ENCODE results near the gene DAB1. TPM values are rescaled to one million over a fixed set of nuclear protein-coding genes. Genes with fewer than 3 reads are reported as not detected.

DAB1 gene
- total and polyA plus RNA-seq, 10 of the 15 experiments (the other 5 are each of a cell fraction or from before 2014, with no cell fraction given): 0.02 to 0.10 (median 0.03) TPM; not detected in 5

DNA sequence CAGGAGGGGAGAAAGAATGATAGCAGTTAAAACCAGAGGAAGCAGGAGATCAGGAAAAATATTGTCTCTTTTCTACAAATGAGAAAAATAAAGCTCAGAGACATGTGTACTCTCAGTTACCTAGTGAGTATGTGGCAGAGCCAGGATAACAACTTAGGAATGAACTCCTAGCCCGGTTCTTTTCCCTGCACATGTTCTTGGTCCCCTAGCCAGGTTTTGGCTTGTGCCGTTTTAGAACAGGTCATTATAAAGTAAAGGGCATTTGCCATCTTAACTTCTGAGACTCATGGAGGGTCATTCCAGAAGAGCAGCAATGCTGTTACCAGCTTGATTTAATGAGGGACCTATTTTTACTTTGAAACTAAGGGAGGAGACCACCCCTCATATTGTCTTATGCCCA lies 48.1 kb upstream of the DAB1 start (continued):
- TF ChIP-seq ELK1 (IDR thresholded peaks at IDR 0.05; ENCODE audit: low read depth, low read length) (no peak), CBFB (IDR thresholded peaks at IDR 0.05; ENCODE audit: low read depth) (no peak)

GRCh38 chr1:57470036-57470435 lies 46.2 kb upstream of the DAB1 start:
- in situ Hi-C loops (cut with MboI): no loop called here
- TF ChIP-seq NFXL1 (IDR thresholded peaks at IDR 0.05; ENCODE audit: borderline replicate concordance): no peak
- TF ChIP-seq GABPA (IDR thresholded peaks at IDR 0.05; ENCODE audit: low read depth): no peak
- TF ChIP-seq, protein P1, sequence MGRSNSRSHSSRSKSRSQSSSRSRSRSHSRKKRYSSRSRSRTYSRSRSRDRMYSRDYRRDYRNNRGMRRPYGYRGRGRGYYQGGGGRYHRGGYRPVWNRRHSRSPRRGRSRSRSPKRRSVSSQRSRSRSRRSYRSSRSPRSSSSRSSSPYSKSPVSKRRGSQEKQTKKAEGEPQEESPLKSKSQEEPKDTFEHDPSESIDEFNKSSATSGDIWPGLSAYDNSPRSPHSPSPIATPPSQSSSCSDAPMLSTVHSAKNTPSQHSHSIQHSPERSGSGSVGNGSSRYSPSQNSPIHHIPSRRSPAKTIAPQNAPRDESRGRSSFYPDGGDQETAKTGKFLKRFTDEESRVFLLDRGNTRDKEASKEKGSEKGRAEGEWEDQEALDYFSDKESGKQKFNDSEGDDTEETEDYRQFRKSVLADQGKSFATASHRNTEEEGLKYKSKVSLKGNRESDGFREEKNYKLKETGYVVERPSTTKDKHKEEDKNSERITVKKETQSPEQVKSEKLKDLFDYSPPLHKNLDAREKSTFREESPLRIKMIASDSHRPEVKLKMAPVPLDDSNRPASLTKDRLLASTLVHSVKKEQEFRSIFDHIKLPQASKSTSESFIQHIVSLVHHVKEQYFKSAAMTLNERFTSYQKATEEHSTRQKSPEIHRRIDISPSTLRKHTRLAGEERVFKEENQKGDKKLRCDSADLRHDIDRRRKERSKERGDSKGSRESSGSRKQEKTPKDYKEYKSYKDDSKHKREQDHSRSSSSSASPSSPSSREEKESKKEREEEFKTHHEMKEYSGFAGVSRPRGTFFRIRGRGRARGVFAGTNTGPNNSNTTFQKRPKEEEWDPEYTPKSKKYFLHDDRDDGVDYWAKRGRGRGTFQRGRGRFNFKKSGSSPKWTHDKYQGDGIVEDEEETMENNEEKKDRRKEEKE (IDR thresholded peaks at IDR 0.05): no peak
- no peak for TF ChIP-seq MAX (IDR thresholded peaks at IDR 0.05; ENCODE audit: low read depth, low read length)
- TF ChIP-seq RAD51 (IDR thresholded peaks at IDR 0.05): no peak
- no peak for TF ChIP-seq BRCA1 (IDR thresholded peaks at IDR 0.05; ENCODE audit: low read depth, low read length)
- TF ChIP-seq MTA2 (IDR thresholded peaks at IDR 0.05; ENCODE audit: low read depth): no peak
- TF ChIP-seq KLF5 (IDR thresholded peaks at IDR 0.05; ENCODE audit: partially characterized antibody): no peak
- TF ChIP-seq, protein P2, sequence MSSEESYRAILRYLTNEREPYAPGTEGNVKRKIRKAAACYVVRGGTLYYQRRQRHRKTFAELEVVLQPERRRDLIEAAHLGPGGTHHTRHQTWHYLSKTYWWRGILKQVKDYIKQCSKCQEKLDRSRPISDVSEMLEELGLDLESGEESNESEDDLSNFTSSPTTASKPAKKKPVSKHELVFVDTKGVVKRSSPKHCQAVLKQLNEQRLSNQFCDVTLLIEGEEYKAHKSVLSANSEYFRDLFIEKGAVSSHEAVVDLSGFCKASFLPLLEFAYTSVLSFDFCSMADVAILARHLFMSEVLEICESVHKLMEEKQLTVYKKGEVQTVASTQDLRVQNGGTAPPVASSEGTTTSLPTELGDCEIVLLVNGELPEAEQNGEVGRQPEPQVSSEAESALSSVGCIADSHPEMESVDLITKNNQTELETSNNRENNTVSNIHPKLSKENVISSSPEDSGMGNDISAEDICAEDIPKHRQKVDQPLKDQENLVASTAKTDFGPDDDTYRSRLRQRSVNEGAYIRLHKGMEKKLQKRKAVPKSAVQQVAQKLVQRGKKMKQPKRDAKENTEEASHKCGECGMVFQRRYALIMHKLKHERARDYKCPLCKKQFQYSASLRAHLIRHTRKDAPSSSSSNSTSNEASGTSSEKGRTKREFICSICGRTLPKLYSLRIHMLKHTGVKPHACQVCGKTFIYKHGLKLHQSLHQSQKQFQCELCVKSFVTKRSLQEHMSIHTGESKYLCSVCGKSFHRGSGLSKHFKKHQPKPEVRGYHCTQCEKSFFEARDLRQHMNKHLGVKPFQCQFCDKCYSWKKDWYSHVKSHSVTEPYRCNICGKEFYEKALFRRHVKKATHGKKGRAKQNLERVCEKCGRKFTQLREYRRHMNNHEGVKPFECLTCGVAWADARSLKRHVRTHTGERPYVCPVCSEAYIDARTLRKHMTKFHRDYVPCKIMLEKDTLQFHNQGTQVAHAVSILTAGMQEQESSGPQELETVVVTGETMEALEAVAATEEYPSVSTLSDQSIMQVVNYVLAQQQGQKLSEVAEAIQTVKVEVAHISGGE (CRISPR knock-in tag; IDR thresholded peaks at IDR 0.05): no peak
- TF ChIP-seq, protein P3, sequence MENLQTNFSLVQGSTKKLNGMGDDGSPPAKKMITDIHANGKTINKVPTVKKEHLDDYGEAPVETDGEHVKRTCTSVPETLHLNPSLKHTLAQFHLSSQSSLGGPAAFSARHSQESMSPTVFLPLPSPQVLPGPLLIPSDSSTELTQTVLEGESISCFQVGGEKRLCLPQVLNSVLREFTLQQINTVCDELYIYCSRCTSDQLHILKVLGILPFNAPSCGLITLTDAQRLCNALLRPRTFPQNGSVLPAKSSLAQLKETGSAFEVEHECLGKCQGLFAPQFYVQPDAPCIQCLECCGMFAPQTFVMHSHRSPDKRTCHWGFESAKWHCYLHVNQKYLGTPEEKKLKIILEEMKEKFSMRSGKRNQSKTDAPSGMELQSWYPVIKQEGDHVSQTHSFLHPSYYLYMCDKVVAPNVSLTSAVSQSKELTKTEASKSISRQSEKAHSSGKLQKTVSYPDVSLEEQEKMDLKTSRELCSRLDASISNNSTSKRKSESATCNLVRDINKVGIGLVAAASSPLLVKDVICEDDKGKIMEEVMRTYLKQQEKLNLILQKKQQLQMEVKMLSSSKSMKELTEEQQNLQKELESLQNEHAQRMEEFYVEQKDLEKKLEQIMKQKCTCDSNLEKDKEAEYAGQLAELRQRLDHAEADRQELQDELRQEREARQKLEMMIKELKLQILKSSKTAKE (IDR thresholded peaks at IDR 0.05; ENCODE audit: low read depth, poor library complexity, severe bottlenecking): no peak

More at GRCh38 chr1:57470036-57470435, 46.2 kb upstream of the DAB1 start:
- WGBS (ENCODE audit: insufficient coverage, insufficient replicate concordance, low lambda C conversion rate, missing lambda C conversion rate): 0% methylated on average over 1 of the region's 1 CpG
- no peaks in the 10 kb centered on the region for H3K36me3 ChIP-seq (ENCODE audit: control insufficient read depth in 2 of 2, insufficient read depth in 2 of 2, low read length in 1 of 2)
- intact Hi-C loops (cut with micrococcal nuclease; ENCODE audit: unreplicated experiment): no loop called here
- no peaks in the 10 kb centered on the region for H3K4me1 ChIP-seq (ENCODE audit: control insufficient read depth, insufficient read depth, low read length)
- DNase-seq (ENCODE audit: low read depth, low spot score) (no peak), FAIRE-seq (no peak), ATAC-seq (no peak)
- RAD21 ChIA-PET (ENCODE audit: unreplicated experiment): no interaction called here
- no peak overlapping the region for H2AFZ ChIP-seq (ENCODE audit: control insufficient read depth, low read depth, low read length)
- H3K4me3 ChIP-seq: no peak overlapping the region
- POLR2A ChIA-PET: no interaction called here
- no peaks in the 10 kb centered on the region for H4K20me1 ChIP-seq (ENCODE audit: control insufficient read depth, insufficient read depth)
- no peaks in the 10 kb centered on the region for H3K9me3 ChIP-seq (replicated peaks; ENCODE audit: control insufficient read depth, insufficient read depth, low read length)
- no peaks in the 10 kb centered on the region for H3K79me2 ChIP-seq (ENCODE audit: control insufficient read depth, insufficient read depth, low read length)
- SMC1A ChIA-PET (ENCODE audit: uncharacterized antibody, unreplicated experiment): no interaction called here
- no peak overlapping the region for H3K27ac ChIP-seq (ENCODE audit: control insufficient read depth, insufficient read depth)
- BruUV-seq (replicated peaks): no TSS peak
- H3K27me3 ChIP-seq (replicated peaks in 1 of 2; ENCODE audit: control insufficient read depth in 2 of 2, insufficient read depth in 2 of 2, low read length in 1 of 2): no peaks in the 10 kb centered on the region
- no peak overlapping the region for H3K4me2 ChIP-seq (ENCODE audit: control insufficient read depth, insufficient read depth)
- no peak overlapping the region for H3K9ac ChIP-seq (ENCODE audit: control insufficient read depth, insufficient read depth, low read length)
- CTCF ChIA-PET: no interaction called here
